Dedifferentiated amniotic fluid mesenchymal stem cell (primary cell): ENCODE data around the gene NR2F1.
A peak's percentile ranks its signal among the peaks of the same experiment; 100 is the strongest.

Experiments
- DNase-seq: peaks from one replicate; pipeline ENCODE4 v3.0.0-alpha.2; 2016; ENCODE audit errors: extremely low spot score

The NR2F1 gene

DNA sequence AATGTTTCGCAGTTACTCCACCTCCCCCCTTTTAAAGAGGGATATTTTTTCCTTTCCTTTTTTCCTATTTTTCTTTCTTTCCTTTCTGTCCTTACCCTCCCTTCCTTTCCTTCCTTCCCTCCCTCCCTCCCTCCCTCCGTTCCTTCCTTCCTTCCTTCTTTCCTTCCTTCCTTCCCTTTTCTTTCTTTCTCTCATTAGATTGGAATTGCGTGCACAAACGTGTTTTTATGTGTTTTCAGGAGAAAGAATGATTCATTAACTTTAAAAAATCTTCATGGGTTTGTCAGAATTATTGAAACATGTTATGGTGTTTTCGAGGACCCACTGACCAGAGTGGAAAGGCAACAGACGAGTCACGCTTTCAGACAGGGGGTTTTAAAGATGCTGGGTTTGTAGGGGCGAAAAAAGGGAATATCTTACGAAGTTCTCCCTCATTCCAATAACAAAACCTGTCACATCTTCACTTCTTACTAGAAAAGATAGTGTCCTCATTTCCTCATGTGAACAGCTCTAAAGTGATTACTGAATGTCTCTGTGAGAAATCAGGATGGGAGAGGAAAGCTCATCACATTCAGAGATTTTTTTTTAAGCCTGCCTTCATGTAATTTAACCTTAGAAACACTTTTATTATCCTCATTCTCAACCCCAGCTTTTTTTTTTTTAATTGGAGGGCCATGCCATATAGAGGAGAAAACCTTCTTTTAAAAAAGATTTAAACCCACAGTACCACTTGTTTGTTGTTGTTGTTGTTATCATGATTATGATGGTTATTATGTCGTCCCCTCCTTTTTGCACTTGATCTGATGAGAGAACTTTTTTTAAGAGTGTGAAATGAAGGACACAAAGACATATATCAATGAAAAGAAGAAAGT lies 21.9 kb downstream of the NR2F1 start:
- no peak for DNase-seq

DNA sequence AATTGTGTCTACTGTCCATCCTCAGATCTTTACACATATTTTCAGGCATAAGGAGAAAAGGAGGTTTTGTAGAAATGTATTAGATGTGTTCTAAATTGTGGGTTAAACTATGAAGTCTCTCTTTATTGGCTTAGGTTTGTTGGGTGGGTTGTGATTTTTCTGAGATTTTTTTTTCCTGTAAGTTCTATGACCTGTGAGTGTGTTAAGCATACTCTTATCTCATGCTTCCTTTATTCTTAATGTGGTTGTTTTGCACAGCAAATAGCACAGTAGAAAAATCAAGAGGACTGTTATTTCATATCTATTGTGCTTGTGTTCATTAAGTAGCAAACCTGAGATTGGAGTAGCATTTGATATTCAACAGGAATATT lies 23.3 kb downstream of the NR2F1 start:
- no peak for DNase-seq

DNA sequence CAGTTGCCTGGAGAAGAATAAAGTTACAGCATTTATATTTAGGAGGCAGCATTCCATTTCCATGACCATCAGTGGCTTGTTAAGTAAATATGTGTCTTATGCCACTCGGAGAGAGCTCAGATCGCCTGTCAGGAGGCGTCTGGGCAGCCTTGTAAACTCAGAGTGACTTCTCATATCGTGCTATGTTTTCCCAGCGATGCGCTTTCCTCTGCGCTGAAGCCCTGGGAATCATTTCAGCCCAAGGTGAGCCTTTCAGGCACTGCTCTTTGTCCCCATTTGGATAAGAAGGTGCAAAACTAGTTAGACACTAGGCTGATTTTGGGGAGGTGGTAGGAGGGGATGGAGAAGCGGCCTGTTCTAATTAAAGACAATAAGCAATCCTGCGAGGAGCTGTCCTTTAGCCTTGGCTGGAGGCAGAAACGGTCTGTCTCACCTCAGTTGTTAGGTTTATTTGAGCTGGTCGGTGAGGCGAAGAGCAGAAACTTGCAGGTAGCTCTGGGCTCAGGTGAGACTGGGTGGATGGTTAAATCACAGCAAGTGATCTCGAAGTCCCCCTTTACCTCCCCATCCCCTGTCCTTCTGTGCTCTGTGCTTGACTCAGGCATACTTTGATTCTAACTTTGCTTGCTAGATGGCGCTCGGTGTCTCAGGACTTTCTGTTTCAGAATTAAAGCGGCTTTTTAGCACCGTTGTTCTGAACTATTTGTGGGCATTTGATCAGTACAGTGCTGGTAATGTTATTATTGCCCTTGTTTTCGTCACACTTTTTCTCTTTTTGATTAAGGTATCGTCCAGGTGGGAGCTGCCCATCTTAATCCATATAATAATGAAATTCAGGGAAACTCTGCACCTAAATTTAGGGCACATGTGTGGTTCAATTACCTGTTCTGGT lies 24.6 kb downstream of the NR2F1 start:
- DNase-seq: peak; percentile 70

DNA sequence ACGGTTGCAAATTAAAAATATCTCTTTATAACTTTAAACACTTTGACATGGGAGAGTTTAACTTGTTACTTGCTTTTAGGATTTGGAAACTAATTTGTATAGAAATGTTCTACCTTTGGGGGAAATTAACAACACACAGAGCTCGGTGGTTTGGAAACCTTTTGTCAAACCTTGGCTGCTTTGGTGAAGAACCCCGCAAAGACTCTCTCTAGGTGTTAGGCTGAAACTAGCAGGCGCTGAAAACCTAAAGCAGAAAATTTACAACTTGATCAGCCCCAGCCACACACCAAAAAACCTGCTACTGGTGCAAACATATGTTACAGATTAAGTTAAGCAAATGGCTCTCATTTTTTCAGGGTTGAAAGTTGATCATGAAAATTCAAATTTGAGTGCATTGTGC lies 25.8 kb downstream of the NR2F1 start:
- DNase-seq: no peak

DNA sequence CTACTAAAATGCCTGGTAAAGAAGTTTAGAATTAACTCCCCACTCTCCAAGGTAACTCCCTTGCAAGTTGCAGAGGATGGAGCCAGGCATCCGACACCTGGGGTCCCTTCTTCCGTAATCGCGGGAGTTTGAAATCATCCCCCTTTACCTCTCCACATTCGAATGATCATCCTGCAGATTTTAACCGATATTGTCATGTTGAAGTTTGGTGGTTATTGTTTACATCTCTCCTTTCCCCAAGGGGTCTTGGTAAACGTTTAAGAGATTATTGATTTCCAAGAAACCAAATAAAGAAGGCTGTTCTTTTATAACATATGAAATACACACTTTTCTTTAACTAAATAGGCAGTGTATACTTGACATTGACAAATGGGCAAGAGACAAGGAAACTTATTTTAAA lies 26.7 kb downstream of the NR2F1 start:
- no peak for DNase-seq

DNA sequence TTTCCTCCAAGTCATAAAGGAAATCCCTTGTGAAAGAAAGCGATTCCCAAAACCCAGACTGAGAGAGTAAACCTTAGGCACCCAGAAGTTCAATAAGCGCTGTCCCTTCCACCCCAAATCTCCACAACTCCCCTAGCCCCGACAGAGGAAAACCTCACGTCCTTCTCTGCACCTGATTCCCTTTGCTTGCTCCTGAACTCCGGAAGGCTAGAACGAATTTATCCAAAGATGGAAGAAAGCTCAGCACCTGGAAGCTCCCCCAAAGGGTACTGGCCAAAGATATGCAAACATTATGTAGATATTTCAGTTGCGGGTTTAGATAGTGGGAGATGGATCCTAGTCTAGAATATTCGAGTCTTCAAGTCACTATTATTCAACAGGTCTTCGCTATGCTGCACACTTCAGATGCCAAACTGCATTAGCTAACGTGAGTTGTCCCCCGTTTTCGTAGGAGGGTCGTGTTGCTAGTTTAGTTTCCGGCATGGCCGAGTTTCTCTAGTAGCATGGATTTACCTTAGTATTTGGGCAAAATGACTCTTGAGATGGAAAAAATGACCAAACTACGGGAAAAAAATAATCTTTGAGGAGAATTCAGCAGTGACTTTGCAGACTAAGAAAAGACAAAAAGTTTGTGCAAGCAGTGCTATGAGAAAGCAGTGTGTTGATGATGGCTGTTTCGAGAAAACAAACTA lies 27.7 kb downstream of the NR2F1 start:
- DNase-seq: no peak

DNA sequence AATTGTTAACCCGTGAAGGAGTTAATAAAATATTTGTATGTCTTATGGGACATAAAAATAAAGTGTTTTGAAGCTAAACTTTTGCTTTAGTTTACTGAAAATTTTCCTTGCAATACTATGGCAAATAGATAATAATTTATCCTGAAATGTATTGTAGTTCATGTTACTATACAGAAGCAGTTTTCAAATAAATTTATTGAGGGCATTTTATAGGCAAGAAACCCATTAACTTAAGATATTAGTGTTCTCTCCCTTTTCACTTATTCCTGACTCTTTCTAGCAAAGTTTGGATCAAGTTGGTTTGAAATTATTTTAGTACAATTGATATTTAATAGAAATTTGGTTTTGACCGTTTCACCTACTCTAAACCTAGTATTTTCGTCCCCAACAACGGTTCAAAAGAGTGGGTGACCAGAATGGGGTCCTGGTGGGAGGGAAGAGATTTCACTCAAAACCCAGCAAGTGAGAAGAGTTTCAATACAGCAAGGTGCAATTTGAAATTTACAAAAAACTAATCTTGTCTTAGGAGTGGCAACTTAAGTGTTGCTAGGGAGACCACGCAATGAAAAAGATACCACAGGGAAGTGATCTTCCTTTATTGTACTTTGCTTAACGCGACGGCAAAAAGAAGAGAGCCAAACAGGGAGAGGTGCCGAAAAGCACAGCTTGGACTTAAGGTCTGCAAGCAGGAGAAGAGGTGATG lies 28.4 kb downstream of the NR2F1 start:
- no peak for DNase-seq

DNA sequence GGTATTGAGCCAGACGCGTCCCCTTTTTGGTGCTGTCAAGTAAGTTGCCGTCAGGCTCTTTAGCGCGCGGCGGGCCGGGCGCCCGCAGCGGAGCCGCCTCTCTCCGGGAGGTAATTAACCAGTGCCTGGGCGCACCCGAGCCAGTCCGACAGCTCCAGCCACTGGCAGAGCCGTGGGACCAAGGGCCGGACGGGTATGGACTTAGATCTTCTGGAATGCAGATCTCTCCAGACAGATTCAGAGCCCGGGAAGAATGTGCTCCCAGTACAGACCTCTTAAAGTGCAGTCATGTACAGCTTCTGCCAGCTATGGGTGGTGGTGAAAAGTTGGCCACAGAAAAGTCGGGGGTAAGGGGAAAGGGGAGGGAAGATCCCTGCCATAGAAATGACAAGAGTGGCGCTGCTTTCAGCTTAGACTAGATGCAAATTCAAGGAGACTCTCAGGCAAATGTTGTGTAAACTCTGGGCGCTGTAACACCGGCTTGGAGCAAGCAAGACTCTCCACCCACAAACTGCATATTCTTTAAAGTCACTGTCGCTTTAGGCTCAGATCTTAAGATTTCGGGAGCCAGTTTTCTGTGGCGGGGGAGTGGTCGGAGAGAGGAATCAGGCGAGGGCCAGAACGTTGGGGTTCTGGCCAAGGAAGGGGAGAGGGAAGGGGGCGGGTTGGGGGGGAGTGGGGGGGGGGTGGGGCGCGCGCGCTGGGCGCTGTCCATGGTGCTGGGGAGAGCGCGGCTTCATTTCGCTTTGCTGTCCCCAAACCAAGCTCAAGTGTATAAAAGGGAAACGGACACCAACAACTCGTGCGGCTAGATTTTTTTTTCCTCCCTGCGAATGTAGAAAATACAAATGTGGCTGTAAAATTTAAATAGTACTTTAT lies 29.2 kb downstream of the NR2F1 start:
- DNase-seq: no peak

DNA sequence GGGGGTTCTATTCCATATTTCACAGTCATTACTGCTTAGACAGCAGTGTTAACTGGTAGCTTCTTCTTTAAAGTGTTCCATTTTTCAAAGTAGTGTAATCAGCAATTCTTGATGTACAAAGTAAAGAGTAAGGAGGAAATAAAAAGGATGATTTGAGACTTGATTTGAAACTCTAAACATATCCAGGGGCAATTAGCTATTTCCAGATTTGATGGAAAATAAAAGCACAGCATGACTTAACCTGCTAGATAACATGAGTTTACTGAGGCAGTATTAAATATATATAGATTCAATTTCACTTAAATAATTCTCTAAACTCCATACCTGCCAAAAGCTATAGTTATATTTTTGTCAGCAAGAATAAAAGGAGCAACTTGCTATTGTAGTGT lies 29.8 kb downstream of the NR2F1 start:
- no peak for DNase-seq

DNA sequence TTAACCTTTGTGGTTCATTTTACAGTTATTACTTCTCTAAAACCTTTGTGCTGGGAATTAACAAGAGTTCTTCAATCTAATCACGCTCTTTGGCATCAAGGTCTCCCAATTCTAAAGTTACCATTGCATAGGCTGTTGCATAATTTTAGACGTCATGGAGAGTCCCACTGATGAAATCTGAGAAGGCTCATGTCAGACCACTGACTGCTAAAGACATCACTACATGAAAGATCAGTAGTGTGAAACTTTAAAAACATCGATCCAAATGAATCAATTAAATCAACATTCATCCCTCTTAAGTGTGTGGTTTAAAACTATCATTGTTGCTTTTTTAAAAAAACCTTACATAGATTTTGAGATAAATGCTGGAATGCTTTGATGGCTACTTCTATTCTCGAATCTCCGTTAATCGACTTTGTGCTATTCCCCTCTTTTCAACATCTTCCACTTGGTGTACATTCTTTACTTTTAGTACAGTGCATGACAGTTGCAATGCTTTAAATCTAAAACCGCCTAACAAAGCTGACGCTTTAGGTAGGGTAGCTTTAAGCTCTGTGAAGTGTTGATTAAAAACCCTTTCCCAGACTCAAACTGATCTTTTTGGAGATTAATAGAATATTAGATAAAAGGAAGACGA lies 33.6 kb downstream of the NR2F1 start:
- no peak for DNase-seq

DNA sequence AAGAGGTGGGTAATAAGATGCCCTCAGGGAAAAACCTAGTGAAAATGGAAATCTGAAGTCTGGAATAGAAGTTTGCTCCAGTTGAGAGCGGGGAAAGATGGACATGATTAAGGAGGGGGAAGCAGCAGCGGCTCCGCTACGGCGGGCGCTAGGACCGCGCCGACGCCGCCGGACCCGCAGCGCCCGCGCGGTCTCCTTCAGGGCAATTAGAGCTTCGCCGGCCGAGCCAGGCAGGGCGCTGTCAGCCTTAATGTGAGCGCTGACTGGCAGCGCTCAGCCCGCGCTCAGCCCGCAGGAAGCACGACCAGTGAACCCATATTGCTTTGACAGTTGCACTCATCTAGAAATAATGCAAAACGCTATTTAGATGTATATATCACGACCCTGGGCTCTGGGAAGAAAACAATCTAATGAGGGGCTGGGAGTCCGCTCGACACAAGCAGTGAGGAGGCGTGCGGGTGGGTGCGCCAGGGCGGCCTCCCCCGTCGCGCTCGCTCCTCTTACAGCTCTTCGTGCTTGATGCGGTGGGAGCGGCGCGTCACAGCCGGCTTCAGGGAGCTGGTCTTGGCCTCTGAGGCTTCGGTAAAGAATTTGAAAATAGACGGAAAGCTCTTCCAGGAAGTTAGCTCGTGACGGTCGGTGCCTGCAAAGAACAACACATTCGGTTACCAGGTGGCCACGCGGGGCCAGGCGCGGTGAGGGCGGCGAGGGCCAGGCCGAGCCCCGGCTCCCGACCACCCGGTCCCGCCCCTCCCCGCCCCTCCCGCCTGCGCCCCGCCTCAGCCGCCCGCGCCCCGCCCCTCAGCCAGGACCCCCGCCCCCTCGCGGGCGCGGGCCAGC lies 37.7 kb downstream of the NR2F1 start:
- DNase-seq: peak; percentile 68

DNA sequence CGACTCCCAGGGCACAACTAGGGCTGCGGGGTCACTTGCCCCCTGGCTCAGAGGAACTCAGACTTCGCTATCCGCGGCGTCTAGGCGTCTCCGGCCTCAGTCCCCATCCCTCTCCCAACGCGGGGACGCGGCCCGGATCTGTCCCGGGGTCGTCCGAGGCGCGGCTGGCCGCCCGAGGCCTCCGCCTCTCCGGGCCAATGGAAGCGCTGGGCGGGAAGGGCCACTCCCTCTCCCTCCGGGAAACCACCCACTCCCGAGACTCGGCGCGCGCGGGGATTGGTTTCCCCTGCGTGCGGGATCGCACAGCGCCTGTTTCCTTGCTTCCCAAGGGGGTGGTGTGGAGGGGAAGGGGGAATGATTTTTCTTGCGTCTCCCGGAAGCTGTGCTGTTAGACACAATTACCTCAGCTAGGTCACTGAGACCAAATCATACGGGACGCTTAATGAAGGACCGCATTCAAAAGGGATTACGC lies 38.3 kb downstream of the NR2F1 start:
- DNase-seq: peak; percentile 42

DNA sequence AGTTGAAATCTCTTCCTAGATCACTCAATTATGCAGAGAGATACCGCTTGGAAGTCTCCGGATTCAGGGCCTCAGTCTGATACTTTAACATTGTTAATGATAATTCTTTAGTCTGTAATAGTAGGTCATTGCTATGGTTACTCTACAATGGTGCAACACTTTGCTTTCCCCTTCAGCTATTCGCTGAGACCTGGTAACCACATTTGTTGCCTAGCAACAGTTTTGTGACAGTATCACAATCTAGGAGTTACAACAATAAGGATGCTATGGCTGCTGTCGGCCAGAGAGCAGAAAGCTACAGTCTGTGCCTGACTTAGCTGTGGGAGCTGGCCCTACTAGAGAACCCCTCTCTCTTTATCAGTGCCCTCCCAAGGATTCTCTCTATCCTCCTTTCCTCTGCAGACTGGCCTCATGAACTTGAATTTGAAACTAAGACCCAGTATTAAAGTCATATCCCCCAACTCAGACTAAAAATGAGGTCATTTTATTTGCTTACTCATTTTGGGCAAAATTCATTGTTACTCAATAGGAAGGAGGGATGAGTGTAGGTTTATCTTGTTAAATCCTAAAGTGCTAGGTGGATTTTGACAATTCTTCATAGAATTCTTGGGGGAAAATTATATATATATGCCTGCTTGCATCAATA lies 39.3 kb downstream of the NR2F1 start:
- no peak for DNase-seq

DNA sequence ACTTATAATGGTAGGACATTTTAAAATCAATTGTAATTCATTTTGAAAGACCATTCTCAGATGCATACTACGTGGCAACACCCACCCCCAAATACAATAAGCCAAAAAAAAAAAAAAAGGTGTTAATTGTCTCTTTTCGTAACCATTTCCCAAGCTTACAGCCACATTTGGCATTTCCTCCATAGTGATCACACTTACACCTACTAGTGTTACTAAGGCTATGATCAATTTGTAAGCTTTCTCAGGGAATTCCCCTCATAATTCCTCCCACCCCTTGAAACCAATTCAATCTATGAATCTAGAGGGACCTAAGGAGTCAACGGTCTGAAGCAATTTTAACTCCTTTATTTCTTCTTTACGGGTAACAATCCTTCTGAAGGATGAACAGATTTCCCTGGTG lies 40.1 kb downstream of the NR2F1 start:
- no peak for DNase-seq

DNA sequence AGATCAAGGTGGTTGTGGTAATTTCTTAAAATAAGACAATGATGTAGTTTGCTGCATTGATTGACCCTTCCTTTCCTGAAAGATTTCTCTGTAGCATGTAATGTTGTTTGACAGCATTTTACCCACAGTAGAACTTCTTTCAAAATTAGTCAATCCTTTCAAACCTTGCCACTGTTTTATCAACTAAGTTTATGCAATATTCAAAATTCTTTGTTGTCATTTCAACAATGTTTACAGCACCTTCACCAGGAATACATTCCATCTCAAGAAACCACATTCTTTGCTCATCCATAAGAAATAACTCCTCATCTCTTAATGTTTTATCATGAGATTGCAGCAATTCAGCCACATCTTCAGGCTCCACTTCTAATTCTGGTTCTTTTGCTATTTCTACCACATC lies 43.8 kb downstream of the NR2F1 start:
- DNase-seq: no peak

DNA sequence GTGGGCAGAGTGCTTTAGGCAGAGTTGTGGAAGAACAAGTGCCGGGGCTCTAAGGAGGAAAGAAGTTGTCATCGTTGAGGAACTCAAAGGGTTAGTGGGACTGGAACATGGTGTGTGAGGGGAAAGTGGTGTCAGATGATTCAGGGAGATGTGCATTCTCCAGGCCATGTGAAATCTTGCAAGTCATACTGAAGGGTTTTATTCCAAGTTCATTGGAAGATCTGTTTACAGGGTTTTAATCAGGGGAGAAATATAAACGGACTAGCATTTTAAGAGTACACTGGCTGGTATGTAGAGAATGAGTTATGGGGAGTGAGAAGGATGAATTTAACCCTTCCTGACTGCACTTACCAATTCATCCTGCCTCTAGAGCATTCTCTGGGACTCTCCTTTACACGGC lies 49.3 kb downstream of the NR2F1 start:
- peak; percentile 29 for DNase-seq

DNA sequence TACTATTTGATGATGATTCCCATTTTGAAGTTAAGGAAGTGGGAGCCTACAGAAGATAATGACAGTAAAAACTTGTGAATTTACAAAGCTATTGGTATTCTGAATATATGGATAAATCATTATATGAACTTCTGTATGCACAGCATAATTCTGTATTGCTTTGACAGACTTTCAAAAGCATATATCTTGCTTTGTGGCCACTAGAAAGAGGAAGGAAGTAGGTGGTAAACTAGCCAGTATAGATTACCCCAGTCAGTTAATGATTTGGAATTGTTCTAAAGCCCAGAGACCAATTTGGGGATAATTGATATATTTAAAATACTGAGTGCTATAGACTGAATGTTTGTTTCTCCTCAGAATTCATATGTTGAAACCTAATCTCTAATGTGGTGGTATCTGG lies 53.0 kb downstream of the NR2F1 start:
- DNase-seq: no peak

DNA sequence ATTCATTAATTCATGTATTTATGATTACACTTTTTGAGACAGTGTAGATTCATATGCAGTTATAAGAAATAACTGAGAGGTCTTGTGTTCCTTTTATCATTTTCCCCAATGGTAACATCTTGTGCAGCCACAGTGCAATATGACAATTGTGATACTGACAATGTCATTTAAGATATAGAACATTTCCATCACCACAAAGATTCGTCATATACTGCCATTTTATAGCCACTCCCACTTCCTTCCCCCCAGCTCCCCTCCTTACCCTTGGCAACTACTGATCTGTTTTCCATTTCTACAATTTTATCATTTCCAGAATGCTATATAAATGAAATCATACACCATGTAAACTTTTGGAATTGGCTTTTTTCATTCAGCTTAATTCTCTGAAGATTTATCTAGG lies 53.8 kb downstream of the NR2F1 start:
- DNase-seq: no peak

DNA sequence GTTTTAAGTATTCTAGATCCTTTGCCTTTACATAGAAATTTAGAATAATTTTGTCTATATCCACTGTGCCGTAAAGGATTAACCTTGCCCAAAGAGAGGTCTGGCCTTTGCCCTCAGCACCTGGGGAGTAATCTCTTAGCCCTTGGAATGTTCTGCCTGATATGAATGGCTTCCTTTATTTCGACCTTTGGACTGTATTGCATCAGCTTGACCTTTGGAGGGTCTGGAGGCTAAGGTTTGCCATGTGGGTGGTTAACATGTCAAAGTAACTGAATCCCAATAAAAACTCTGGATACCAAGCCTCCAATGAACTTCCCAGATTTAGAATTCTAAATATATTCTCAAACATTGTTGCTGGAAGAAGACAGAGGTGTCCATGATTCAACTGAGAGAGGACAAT lies 54.7 kb downstream of the NR2F1 start:
- no peak for DNase-seq
